ENCODE data around the gene SPNS2. TPM values are rescaled to one million over a fixed set of nuclear protein-coding genes. Genes with fewer than 3 reads are reported as not detected.

SPNS2 gene
- polyA plus RNA-seq, 3 donors = 0.23 to 0.33 TPM; not detected in 1

DNA sequence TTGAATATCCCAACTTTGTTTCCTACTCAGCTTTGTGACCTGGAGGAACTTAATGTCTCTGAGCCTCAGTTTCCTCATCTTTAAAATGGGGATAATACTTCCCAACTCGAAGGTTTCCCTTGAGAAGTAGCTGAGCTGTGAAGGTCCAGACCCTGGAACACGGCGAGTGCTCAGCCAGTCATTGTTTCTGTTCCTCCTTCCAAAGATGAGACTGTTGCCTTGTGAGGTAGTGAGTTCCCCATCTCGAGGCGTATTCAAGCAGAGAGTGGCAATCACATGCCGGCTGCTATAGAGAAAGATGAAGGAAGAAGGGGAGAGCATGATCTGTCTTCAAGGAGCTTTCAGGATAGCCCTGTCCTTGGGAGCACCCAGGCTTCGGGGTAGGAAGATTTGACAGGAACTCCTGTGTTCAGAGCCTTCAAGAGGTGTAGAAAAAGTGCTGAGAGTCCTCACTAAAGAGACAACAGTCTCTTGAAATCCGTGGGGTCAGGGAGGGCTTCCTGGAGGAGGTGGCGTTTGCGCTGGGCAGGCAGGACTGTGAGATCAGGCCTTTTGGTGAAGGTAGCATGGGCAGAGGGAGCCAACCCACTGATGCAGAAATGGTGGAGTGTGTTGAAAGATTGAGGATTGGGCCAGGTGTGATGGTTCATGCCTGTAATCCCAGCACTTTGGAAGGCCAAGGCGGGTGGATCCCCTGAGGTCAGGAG is 27.2 kb downstream of the SPNS2 start:
- no peaks in the 10 kb centered on the region for H3K79me2 ChIP-seq (ENCODE audit: insufficient read depth, low read length)
- intact Hi-C loops (cut with micrococcal nuclease) = no loop called here
- no peaks in the 10 kb centered on the region for H3K36me3 Mint-ChIP-seq
- no peak overlapping the region for H3K4me3 Mint-ChIP-seq
- no peaks in the 10 kb centered on the region for H4K20me1 ChIP-seq (ENCODE audit: insufficient read depth, low read length)
- H3K4me3 ChIP-seq (replicated peaks in 1 of 3; ENCODE audit: low read depth in 2 of 3, low read length in 3 of 3) = no peak overlapping the region
- peak overlapping the region in 3 of 7 donors; percentile 1 to 72 (median 16) for H3K27ac Mint-ChIP-seq
- no peak overlapping the region for H3K9ac ChIP-seq (ENCODE audit: insufficient read depth, low read length, poor library complexity, severe bottlenecking)
- H2AFZ ChIP-seq (ENCODE audit: insufficient read depth, low read depth, low read length, poor library complexity, severe bottlenecking) = no peak overlapping the region
- H3K27ac ChIP-seq (ENCODE audit: low read depth in 1 of 2, low read length in 2 of 2) = no peak overlapping the region
- H3K9me3 Mint-ChIP-seq = no peaks in the 10 kb centered on the region
- no peaks in the 10 kb centered on the region for H3K4me1 Mint-ChIP-seq
- H3K4me2 ChIP-seq (replicated peaks; ENCODE audit: extremely low read depth, low read length, poor library complexity, severe bottlenecking) = no peak overlapping the region
- WGBS (ENCODE audit: insufficient coverage) = 82% methylated on average over 5 of the region's 11 CpGs
- H3K9me3 ChIP-seq (replicated peaks in 1 of 2; ENCODE audit: control insufficient read depth in 1 of 2, insufficient read depth in 1 of 2, low read length in 2 of 2) = no peaks in the 10 kb centered on the region
- no peaks in the 10 kb centered on the region for H3K27me3 ChIP-seq (ENCODE audit: control insufficient read depth in 2 of 2, insufficient read depth in 2 of 2, low read length in 2 of 2)
- TF ChIP-seq, protein P1, sequence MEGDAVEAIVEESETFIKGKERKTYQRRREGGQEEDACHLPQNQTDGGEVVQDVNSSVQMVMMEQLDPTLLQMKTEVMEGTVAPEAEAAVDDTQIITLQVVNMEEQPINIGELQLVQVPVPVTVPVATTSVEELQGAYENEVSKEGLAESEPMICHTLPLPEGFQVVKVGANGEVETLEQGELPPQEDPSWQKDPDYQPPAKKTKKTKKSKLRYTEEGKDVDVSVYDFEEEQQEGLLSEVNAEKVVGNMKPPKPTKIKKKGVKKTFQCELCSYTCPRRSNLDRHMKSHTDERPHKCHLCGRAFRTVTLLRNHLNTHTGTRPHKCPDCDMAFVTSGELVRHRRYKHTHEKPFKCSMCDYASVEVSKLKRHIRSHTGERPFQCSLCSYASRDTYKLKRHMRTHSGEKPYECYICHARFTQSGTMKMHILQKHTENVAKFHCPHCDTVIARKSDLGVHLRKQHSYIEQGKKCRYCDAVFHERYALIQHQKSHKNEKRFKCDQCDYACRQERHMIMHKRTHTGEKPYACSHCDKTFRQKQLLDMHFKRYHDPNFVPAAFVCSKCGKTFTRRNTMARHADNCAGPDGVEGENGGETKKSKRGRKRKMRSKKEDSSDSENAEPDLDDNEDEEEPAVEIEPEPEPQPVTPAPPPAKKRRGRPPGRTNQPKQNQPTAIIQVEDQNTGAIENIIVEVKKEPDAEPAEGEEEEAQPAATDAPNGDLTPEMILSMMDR (IDR thresholded peaks at IDR 0.05) = no peak
- peaks cover 0 to 6% (median 2%) of the 10 kb centered on the region in 3 donors for H3K27me3 Mint-ChIP-seq (ENCODE audit: low read depth in 3 of 3)
- H3K36me3 ChIP-seq (replicated peaks in 1 of 2; ENCODE audit: control insufficient read depth in 1 of 2, insufficient read depth in 2 of 2, low read length in 2 of 2) = no peaks in the 10 kb centered on the region
- no peak for DNase-seq
- no peaks in the 10 kb centered on the region for H3K4me1 ChIP-seq (ENCODE audit: control insufficient read depth in 1 of 2, insufficient read depth in 2 of 2, low read length in 2 of 2)

DNA sequence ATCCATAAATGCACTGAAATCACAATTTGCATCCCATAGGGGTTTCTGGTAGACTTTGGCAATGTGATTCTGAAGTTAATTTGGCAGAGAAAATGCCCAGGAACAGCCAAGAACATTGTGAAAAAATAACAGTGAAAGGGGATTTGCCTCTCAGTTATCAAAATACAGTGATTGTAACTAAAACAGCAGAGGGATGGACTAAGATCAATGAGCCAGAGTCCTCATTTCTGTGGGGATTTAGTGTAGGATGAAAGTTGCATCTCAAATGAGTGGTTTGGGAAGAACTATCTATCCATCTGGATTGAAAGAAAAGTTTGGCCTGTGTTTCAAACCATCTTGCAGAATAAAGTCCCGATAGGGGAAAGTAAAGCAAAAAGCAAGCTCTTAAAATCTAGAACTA is 28.5 kb downstream of the SPNS2 start:
- no peak for DNase-seq
- Histone ChIP-seq H3K4me2 (replicated peaks; ENCODE audit: extremely low read depth, low read length, poor library complexity, severe bottlenecking) (no peak overlapping the region), H3K27me3 (ENCODE audit: control insufficient read depth in 2 of 2, insufficient read depth in 2 of 2, low read length in 2 of 2) (no peaks in the 10 kb centered on the region), H3K36me3 (replicated peaks in 1 of 2; ENCODE audit: control insufficient read depth in 1 of 2, insufficient read depth in 2 of 2, low read length in 2 of 2) (no peaks in the 10 kb centered on the region), H3K79me2 (ENCODE audit: insufficient read depth, low read length) (no peaks in the 10 kb centered on the region), H3K4me1 (ENCODE audit: control insufficient read depth in 1 of 2, insufficient read depth in 2 of 2, low read length in 2 of 2) (peaks cover 7 to 9% of the 10 kb centered on the region in 2 donors), H2AFZ (ENCODE audit: insufficient read depth, low read depth, low read length, poor library complexity, severe bottlenecking) (no peak overlapping the region), H4K20me1 (ENCODE audit: insufficient read depth, low read length) (no peaks in the 10 kb centered on the region), H3K27ac (ENCODE audit: low read depth in 1 of 2, low read length in 2 of 2) (no peak overlapping the region), H3K4me3 (replicated peaks in 1 of 3; ENCODE audit: low read depth in 2 of 3, low read length in 3 of 3) (no peak overlapping the region), H3K9ac (ENCODE audit: insufficient read depth, low read length, poor library complexity, severe bottlenecking) (no peak overlapping the region), H3K9me3 (replicated peaks in 1 of 2; ENCODE audit: control insufficient read depth in 1 of 2, insufficient read depth in 1 of 2, low read length in 2 of 2) (no peaks in the 10 kb centered on the region)
- Mint-ChIP-seq H3K27ac (no peak overlapping the region), H3K9me3 (no peaks in the 10 kb centered on the region), H3K36me3 (no peaks in the 10 kb centered on the region), H3K4me3 (no peak overlapping the region), H3K27me3 (ENCODE audit: low read depth in 3 of 3) (peaks cover 2 to 12% (median 8%) of the 10 kb centered on the region in 3 donors), H3K4me1 (peaks cover 11% of the 10 kb centered on the region)
- TF ChIP-seq, protein P1 (IDR thresholded peaks at IDR 0.05) = no peak
- no CpG with 5 or more reads among the region's 1 CpG for WGBS (ENCODE audit: insufficient coverage)
- intact Hi-C loops (cut with micrococcal nuclease) = no loop called here
